ENCODE measurements around the gene DTX4. TPM values are rescaled to one million over a fixed set of nuclear protein-coding genes. Genes with fewer than 3 reads are reported as not detected.

Gene DTX4
- total RNA-seq, 4 donors from 2014 or later, result 0.15 to 0.91 (median 0.47) TPM

GRCh38 chr11:59216641-59217564 lies 45.0 kb downstream of the DTX4 start:
- no peak for TF ChIP-seq CTCF (IDR thresholded peaks at IDR 0.05 in 4 of 5, conservative IDR thresholded peaks at IDR 0.05 in 1 of 5)
- TF ChIP-seq POLR2A (IDR thresholded peaks at IDR 0.05), result no peak
- no peaks in the 10 kb centered on the region for H3K27me3 ChIP-seq
- DNase-seq (peak; percentile 23 to 47), ATAC-seq (peak; percentile 55 to 61)
- intact Hi-C loops (cut with DNase I; ENCODE audit: low total_unique reads) (no loop called here), in situ Hi-C loops (cut with MboI; ENCODE audit: low sequenced_read_pairs in 4 of 4) (no loop called here)
- no peaks in the 10 kb centered on the region for H3K9me3 ChIP-seq
- peak overlapping the region in 3 of 4 donors; percentile 2 to 34 (median 20) for H3K27ac ChIP-seq
- H3K4me1 ChIP-seq, result peaks cover 0 to 10% of the 10 kb centered on the region in 2 donors
- no peaks in the 10 kb centered on the region for H3K36me3 ChIP-seq
- no peak overlapping the region for H3K4me3 ChIP-seq

- no peak overlapping the region for H3K4me3 ChIP-seq
- in situ Hi-C loops (cut with MboI; ENCODE audit: low sequenced_read_pairs in 4 of 4) (no loop called here), intact Hi-C loops (cut with DNase I; ENCODE audit: low total_unique reads) (no loop called here)
- ATAC-seq, result no peak
- H3K27me3 ChIP-seq, result no peaks in the 10 kb centered on the region
- no peak for DNase-seq
- H3K4me1 ChIP-seq, result peaks cover 0 to 10% of the 10 kb centered on the region in 2 donors
- no peaks in the 10 kb centered on the region for H3K36me3 ChIP-seq
- no peaks in the 10 kb centered on the region for H3K9me3 ChIP-seq
- TF ChIP-seq POLR2A (IDR thresholded peaks at IDR 0.05), result no peak
- H3K27ac ChIP-seq, result no peak overlapping the region
Measured at GRCh38 chr11:59218319-59218718, 46.4 kb downstream of the DTX4 start.

- Histone ChIP-seq H3K4me3 (no peak overlapping the region), H3K36me3 (no peaks in the 10 kb centered on the region), H3K9me3 (no peaks in the 10 kb centered on the region), H3K27ac (no peak overlapping the region), H3K27me3 (no peaks in the 10 kb centered on the region), H3K4me1 (peaks cover 0 to 14% of the 10 kb centered on the region in 2 donors)
- no peak for DNase-seq
- TF ChIP-seq CTCF (IDR thresholded peaks at IDR 0.05 in 4 of 5, conservative IDR thresholded peaks at IDR 0.05 in 1 of 5) (no peak), POLR2A (IDR thresholded peaks at IDR 0.05) (no peak)
- intact Hi-C loops (cut with DNase I; ENCODE audit: low total_unique reads), result no loop called here
- in situ Hi-C loops (cut with MboI; ENCODE audit: low sequenced_read_pairs in 4 of 4), result no loop called here
- ATAC-seq, result no peak
Measured at GRCh38 chr11:59218893-59219292, 47.0 kb downstream of the DTX4 start.

GRCh38 chr11:59219836-59220235 lies 47.9 kb downstream of the DTX4 start:
- in situ Hi-C loops (cut with MboI; ENCODE audit: low sequenced_read_pairs in 4 of 4), result no loop called here
- DNase-seq (no peak), ATAC-seq (no peak)
- Histone ChIP-seq H3K27me3 (no peaks in the 10 kb centered on the region), H3K4me1 (peaks cover 0 to 17% of the 10 kb centered on the region in 2 donors), H3K27ac (no peak overlapping the region), H3K36me3 (no peaks in the 10 kb centered on the region), H3K9me3 (no peaks in the 10 kb centered on the region), H3K4me3 (no peak overlapping the region)
- intact Hi-C loops (cut with DNase I; ENCODE audit: low total_unique reads), result no loop called here
- TF ChIP-seq POLR2A (IDR thresholded peaks at IDR 0.05), result no peak
- TF ChIP-seq CTCF (IDR thresholded peaks at IDR 0.05 in 4 of 5, conservative IDR thresholded peaks at IDR 0.05 in 1 of 5), result no peak

- DNase-seq, result no peak
- no peak overlapping the region for H3K27ac ChIP-seq
- intact Hi-C loops (cut with DNase I; ENCODE audit: low total_unique reads) (no loop called here), in situ Hi-C loops (cut with MboI; ENCODE audit: low sequenced_read_pairs in 4 of 4) (no loop called here)
- H3K4me1 ChIP-seq, result peaks cover 0 to 17% of the 10 kb centered on the region in 2 donors
- H3K4me3 ChIP-seq, result no peak overlapping the region
- H3K9me3 ChIP-seq, result no peaks in the 10 kb centered on the region
- no peak for TF ChIP-seq CTCF (IDR thresholded peaks at IDR 0.05 in 4 of 5, conservative IDR thresholded peaks at IDR 0.05 in 1 of 5)
- no peaks in the 10 kb centered on the region for H3K27me3 ChIP-seq
- no peak for ATAC-seq
- H3K36me3 ChIP-seq, result no peaks in the 10 kb centered on the region
Measured at GRCh38 chr11:59221441-59221840, 49.5 kb downstream of the DTX4 start.
